NCI-H524 treated with DMSO at 0.1 percent for 48 hours (cell line): ENCODE results near the gene PAPPA.

Experiments
- DNase-seq: peaks from one replicate; lab custom pipeline; 2025; lab: John Stamatoyannopoulos, UW

Gene PAPPA

DNA sequence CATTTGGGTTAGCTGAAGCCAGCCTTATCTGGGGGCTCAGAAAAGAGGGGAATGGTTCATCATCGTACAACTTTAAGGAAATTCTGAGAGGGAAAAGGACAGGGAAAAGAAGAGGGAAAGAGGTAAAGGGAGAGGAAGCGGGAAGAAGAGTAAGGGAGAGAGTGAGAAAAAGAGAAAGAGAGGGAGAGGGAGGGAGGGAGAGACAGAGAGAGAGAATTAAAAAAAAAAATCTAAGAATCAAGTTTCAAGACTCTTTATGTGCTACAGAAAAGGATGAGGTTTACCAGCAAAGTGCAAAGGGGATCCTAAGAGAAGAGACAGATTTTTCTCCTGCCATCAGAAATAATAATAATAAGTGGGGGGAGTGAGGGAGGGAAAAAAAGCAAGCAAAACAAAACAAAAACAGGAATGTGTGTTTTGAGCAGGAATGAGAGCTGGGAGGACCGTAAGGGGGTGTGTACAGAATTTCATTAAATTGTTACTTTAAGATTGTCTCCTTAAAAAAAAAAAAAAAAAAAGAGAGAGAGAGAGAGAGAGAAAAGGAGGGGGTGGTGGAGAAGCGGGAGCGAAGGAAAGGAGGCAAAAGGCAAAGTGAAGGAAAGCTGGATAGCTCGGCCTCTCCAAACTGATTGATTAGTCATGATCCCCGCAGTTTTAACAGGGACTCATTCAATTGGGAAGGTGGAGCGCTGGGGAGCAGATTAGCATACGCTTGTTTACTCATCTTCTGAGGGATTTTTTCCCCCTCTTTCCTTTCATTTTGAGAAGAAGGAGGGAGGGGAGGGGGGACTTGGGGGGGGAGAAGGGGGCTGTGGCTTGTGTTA lies 438 bp upstream of the PAPPA start:
- no peak for DNase-seq

GRCh38 chr9:116154334-116154975 lies 864 bp downstream of the PAPPA start:
- DNase-seq, result no peak

- no peak for DNase-seq
Observed at GRCh38 chr9:116154976-116155697, 1.5 kb downstream of the PAPPA start.

DNA sequence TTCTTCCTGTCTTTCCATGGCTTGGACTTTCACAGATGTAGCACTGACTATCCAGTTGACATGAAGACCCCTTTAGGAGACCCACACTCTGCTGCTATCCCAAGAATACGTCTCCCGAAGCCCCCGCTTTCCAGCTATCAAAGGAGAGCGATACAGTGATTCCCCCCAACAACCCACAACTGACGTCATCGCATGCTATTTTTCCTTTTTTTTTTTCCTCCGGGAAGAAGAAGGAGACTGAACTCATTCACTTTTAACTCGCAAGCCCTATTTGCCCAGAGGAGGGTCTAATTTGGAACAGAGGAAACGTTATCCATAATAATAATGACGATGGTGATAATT lies 2.1 kb downstream of the PAPPA start:
- no peak for DNase-seq

DNA sequence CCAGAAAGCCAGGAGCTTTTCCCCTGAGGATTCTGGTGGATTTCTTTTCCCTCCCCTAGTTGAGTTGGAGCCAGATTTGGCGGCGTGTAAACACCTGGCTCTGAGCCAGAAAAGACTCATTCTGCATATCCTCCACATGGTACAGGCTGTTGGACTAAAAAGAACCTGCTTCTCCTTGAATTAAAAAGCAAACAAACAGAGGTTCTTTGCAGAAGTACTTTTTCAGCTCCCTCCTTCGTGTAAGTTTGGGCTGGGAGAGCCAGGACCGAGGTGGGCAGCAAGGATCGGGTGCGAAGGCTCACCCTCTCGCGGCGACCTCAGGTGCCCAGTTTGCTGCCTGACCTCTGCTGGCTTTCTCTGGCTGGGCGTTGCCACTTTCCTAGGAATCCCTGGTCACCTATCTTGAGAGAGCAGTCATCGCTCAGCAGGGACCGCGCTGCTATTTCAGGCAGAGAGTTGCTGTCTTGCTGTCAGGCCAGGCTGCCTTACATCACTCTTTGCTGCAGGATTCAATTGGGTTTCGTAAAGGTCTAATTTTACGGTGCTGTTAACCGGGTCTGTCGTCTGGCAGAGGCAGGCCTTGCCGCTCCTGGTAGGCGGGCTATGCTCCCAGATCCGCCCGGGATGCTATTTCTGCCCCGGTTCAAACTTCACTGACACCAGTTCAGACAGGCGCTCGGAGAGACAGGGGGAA lies 3.2 kb downstream of the PAPPA start:
- DNase-seq, result peak; percentile 43

GRCh38 chr9:116157436-116158138 lies 4.0 kb downstream of the PAPPA start:
- no peak for DNase-seq

GRCh38 chr9:116160676-116161571 lies 7.3 kb downstream of the PAPPA start:
- DNase-seq, result no peak

DNA sequence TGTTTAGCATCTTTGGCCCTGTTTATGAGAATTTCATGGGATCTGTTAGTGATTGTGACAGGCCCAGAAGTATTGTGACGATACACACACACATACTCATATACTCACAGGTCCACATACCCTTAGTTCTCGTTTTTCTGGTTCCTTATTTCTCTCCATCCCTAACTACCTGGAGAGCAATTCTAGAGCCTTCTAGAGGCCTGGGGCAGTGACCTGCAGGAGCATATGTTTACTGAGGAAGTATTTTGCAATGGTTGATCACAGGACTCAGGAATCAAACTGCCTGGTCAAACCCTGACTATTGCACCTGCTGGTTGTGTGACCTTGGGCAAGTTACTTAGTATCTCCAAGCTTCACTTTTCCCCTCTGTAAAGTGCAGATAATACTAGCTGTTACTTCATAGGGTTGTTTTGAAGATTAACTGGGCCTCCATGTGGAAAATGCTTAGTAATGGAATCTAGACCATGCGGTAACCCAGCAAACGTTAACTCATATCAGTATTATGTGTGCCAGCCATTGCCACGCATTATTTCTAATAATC lies 8.7 kb downstream of the PAPPA start:
- DNase-seq, result no peak

DNA sequence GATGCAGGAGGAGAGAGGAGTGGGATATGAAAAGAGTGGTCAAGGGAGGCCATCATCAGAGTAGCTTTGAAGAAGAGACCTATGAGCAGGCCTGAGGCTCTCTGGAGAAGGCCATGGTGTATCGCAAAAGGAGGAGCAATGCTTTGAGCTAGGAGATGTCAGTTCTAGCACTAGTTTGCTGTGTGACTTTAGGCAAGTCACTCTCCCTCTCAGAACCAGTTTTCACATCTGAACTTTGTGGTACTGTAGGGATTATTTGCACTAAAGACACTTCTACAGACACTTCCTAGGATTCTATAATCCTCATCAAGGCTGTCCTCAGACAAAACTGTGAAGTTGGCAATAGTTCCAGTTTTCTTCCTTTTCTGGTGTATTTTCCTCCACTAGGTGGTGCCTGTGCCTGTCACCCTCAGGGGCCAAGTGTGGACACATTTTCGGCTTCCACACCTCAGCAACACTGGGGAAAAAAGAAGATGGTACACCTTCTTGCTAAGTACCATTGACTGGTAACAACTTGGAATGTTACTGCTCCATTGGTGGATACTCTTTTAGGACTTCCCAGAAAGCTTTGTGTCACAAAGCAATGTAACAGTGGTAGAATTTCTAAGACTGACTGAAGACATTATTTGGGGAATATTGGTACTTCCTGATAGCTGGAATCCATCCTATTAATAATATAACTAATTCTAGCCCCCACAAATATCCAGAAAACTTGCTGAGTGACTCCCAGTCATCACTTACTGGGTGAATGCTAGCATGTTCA lies 9.9 kb downstream of the PAPPA start:
- DNase-seq, result no peak

- DNase-seq, result no peak
Observed at GRCh38 chr9:116165912-116166311, 12.3 kb downstream of the PAPPA start.

DNA sequence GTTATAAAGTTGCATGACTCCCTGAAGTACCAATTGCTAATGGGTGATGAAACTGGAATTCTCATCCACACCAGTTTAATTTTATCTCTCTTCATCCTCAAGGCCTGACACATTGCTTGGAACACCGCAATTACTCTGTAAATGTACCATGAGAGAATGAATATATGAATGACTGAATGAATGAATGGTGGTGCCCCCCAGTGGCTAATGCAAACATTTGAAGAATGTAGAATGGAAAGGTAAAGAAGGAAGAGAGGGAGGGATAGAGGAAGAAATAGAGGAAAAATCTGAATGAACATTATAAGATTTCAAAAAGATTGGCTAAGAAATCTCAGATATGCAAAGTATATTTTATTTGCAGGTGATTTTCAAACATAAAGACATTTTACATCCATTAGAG lies 13.1 kb downstream of the PAPPA start:
- DNase-seq, result no peak

DNA sequence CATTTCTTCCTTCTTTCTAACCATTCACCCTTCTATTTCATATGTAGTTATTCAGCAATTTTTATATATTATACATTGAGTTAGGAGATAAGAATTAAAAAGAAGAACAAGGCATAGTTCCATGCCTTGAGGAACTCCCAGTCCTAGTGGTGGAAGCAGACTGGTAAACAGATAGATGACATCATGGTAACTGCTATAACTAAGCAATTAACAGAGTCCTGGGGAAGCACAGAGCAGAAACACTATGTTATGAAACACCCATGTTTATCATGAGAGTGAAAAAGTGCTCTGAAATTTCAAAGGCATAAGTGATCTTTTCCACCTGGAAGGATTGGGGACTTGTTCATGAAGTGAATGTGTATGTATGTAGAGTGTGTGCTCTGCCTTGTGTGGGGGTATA lies 14.6 kb downstream of the PAPPA start:
- DNase-seq, result no peak

- no peak for DNase-seq
Observed at GRCh38 chr9:116172216-116172615, 18.6 kb downstream of the PAPPA start.

DNA sequence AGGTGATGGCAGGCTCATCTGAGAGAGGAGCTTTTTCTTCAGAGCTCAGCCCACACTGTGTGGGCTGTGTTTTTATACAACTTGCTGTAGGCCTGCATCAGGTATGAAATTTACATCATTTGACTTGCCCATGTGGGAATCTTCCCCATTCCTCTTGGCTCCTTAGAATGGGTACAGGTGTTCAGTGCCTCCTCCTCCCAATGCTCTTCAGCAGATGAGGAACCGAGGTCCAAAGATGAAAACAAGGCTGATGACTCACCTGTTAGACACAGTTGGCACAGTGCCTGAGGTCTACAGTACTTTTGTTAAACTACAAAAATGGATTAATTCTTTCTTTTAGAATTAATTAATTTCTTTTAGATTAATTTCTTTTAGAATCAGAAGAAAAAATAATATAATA lies 20.8 kb downstream of the PAPPA start:
- no peak for DNase-seq

DNA sequence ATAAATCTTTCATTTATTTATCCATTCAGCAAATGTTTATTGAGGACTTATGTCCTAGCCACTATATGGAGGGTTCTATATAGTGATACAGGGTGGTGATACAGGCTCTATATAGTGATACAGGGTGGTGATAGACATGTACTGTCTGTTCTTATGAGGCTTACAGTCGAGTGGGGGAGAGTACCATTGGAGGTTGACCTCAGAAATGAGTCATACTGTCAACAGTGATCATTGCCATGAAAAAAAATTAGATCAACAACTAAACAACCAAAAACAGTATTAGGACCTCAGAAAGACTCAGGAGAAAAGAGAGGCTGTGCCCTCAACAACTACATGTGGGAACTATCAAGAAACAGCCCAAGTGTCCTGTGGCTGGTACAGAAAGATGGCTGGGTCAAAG lies 22.0 kb downstream of the PAPPA start:
- DNase-seq, result no peak

DNA sequence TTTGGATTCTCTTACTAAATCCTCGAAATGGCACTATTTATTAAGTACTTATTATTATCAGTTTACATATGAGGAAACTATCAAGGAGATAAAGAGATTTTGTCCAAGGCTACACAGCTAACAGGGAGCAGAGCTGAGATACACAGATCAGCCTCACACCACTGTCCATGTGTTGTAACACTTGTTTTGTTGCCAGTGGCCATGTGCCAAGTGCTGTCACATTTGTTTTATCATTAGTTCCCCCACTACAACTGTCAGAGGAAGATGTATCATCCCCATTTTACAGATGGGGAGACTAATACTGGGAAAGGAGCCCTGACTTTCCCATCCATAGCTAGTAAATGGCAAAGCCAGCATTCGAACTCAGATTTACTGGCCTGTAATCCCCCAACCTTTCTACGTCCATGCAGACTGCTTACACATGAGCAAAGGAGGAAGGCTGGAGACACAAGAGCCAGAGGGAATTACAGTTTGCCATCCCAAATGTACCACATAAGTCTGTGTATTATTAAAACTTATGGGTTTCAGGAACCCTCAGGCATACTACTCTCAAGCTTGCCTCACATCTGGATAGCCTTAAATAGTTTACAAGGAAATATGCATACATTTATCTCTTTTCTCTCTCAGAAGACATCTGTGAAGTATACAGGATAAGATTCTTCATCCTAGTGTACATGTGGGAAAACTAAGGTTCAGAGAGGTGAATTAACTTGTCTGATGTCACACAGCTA lies 25.1 kb downstream of the PAPPA start:
- DNase-seq, result no peak

DNA sequence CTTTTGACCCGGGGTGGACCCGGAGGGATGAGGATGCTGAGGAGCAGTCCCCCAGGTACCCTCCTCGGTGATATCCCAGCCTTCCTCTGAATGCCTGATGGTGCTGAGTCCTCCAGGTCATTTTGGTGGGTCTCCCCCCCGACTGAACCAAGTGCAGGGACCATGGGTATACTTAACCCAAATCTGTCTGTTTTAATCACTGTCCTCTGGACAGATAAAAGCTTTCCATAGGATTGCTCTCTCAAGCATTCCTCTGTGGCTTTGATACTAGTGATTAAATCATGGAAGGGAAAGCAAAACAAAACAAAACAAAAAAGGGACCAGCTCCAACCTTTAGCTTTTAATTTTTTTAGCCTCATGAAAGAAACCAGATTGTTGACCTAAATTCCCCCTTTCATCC lies 26.0 kb downstream of the PAPPA start:
- no peak for DNase-seq

GRCh38 chr9:116181853-116182610 lies 28.4 kb downstream of the PAPPA start:
- no peak for DNase-seq
